Neural crest cell (in vitro differentiated cells): Measurements from ENCODE around the gene TSPAN18. TPM values are rescaled to one million over a fixed set of nuclear protein-coding genes. Genes with fewer than 3 reads are reported as not detected.

Source experiments
- DNase-seq: peaks from one replicate; pipeline ENCODE4 v3.0.0; 2021; ENCODE audit warnings: low read depth, mixed read lengths, low spot score
- H3K27ac Mint-ChIP-seq: one replicate; pipeline ENCODE4 v1.8.0; 2021; ENCODE audit warnings: mild to moderate bottlenecking, mixed read lengths; ENCODE audit not compliant: unreplicated experiment
- H3K27me3 Mint-ChIP-seq: 2 replicates; pipeline ENCODE4 v1.8.0; 2021; ENCODE audit warnings: low read depth, mild to moderate bottlenecking, mixed read lengths
- H3K36me3 Mint-ChIP-seq: 2 replicates; pipeline ENCODE4 v1.8.0; 2021; ENCODE audit warnings: low read depth, mild to moderate bottlenecking, mixed read lengths
- H3K4me1 Mint-ChIP-seq: 2 replicates; pipeline ENCODE4 v1.8.0; 2021; ENCODE audit warnings: mixed read lengths
- H3K4me3 Mint-ChIP-seq: one replicate; pipeline ENCODE4 v1.8.0; 2021; ENCODE audit warnings: mild to moderate bottlenecking, mixed read lengths
- H3K9me3 Mint-ChIP-seq: 2 replicates; pipeline ENCODE4 v1.8.0; 2021; ENCODE audit warnings: mixed read lengths
- total RNA-seq: library from RNA; stranded (reverse); gene quantifications from 2 replicates; pipeline ENCODE4 v1.2.1, GENCODE V29; 2021
- TF ChIP-seq, protein P1 (sequence below): fragments of 200-600 bp; sonication (generic); conservative IDR thresholded peaks from 2 replicates; pipeline ENCODE4 v1.5.0; 2021; ENCODE audit warnings: antibody characterized with exemption, mild to moderate bottlenecking

TSPAN18 gene
- total RNA-seq, 1 donor from 2014 or later = 125 TPM

DNA sequence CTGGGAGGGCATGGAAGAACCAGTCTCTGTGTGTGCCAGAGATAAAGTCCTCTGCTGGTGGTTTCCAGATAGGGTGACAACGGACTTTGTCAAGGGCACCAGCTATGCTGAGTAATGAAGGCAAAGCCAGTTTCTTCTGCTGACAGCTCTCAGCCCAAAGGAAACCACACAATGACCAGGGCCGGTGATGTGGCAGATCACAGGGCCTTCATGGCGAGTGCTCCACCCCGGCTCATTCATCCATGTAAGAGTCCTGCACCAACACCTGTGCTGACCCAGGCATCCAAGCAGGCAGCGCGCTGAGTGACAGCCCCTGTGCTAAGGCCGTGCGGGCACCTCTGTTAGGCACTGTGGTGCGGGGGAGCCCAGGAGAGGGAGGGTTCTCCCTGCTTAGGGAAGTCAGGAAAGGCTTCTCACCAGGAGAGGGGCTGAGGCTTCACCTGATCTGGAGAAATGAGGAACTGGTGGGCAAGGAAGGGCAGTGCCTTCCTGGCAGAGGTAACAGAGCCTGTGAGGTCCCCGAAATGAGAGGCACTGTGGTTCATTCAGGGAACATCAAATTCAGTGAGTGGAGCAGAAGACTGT is 190.1 kb downstream of the TSPAN18 start:
- Mint-ChIP-seq H3K4me3 (no peak overlapping the region), H3K9me3 (no peaks in the 10 kb centered on the region), H3K27me3 (no peaks in the 10 kb centered on the region), H3K4me1 (peaks cover 8% of the 10 kb centered on the region), H3K27ac (no peak overlapping the region), H3K36me3 (peaks cover 3% of the 10 kb centered on the region)
- no peak for DNase-seq
- TF ChIP-seq, protein P1, sequence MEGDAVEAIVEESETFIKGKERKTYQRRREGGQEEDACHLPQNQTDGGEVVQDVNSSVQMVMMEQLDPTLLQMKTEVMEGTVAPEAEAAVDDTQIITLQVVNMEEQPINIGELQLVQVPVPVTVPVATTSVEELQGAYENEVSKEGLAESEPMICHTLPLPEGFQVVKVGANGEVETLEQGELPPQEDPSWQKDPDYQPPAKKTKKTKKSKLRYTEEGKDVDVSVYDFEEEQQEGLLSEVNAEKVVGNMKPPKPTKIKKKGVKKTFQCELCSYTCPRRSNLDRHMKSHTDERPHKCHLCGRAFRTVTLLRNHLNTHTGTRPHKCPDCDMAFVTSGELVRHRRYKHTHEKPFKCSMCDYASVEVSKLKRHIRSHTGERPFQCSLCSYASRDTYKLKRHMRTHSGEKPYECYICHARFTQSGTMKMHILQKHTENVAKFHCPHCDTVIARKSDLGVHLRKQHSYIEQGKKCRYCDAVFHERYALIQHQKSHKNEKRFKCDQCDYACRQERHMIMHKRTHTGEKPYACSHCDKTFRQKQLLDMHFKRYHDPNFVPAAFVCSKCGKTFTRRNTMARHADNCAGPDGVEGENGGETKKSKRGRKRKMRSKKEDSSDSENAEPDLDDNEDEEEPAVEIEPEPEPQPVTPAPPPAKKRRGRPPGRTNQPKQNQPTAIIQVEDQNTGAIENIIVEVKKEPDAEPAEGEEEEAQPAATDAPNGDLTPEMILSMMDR = no peak

GRCh38 chr11:44917741-44918140 is 191.0 kb downstream of the TSPAN18 start:
- no peak for DNase-seq
- Mint-ChIP-seq H3K4me1 (no peaks in the 10 kb centered on the region), H3K9me3 (no peaks in the 10 kb centered on the region), H3K27ac (no peak overlapping the region), H3K4me3 (no peak overlapping the region), H3K36me3 (peaks cover 3% of the 10 kb centered on the region), H3K27me3 (no peaks in the 10 kb centered on the region)
- TF ChIP-seq, protein P1 = no peak

DNA sequence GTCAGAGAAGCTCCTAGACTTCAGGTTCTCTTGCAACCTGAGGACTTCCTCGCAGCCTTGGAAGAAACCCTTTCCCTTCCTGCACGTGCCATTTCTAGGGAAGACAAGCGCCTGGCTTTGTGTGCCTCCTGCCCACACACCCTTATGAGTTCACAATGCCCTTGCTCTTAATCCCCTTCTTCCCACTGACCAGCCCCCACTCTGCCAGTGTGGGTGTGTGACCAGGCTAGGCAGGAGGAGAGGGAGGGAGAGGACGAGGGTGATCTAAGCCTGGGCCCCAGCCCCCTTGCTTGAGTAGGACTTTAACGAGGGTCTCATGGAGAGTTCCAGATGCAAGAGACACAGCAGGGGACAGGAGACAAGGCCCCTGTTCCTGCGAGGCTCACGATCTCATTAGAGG is 193.7 kb downstream of the TSPAN18 start:
- DNase-seq = no peak
- Mint-ChIP-seq H3K4me1 (no peaks in the 10 kb centered on the region), H3K9me3 (no peaks in the 10 kb centered on the region), H3K4me3 (peak overlapping the region; percentile 22), H3K27ac (peak overlapping the region; percentile 50), H3K27me3 (no peaks in the 10 kb centered on the region), H3K36me3 (peaks cover 3% of the 10 kb centered on the region)
- TF ChIP-seq, protein P1 = no peak

- Mint-ChIP-seq H3K36me3 (peaks cover 3% of the 10 kb centered on the region), H3K27me3 (peaks cover 2% of the 10 kb centered on the region), H3K4me1 (peaks cover 10% of the 10 kb centered on the region), H3K4me3 (no peak overlapping the region), H3K9me3 (no peaks in the 10 kb centered on the region), H3K27ac (peak overlapping the region; percentile 86)
- no peak for DNase-seq
- TF ChIP-seq, protein P1 = no peak
Measured at GRCh38 chr11:44923115-44923514, 196.4 kb downstream of the TSPAN18 start.

DNA sequence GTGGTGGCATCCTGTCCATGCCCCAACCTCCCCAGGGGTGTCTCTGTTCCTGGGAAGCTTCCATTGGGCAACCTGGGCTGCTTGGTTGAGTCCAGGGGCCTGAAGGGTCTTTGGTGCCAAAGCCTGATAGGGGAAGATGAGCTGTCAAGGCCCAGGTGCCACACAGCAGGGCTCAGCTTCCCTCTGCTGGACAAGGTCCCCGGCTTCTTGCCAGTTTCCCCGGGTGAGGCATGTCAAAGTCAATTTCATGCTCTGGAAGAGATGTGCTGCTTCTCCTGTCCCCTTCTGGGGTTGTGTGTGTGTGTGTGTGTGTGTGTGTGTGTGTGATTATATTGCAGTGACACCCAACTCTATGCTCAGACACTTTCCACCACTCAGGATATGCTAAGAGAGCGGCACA is 197.0 kb downstream of the TSPAN18 start:
- Mint-ChIP-seq H3K27ac (peak overlapping the region; percentile 86), H3K36me3 (peaks cover 3% of the 10 kb centered on the region), H3K9me3 (no peaks in the 10 kb centered on the region), H3K4me3 (no peak overlapping the region), H3K27me3 (peaks cover 2% of the 10 kb centered on the region), H3K4me1 (peaks cover 10% of the 10 kb centered on the region)
- no peak for DNase-seq
- TF ChIP-seq, protein P1 = no peak
